Uterus (tissue), 2 donors: ENCODE results near the gene GFER.

Experiments
- POLR2A ChIP-seq, 2 donors: fragments of 450-650 bp; IDR thresholded peaks; one replicate each; pipeline ENCODE4 v1.6.1; 2016; ENCODE audit warnings: antibody characterized with exemption in 2 of 2, mild to moderate bottlenecking in 1 of 2, moderate library complexity in 1 of 2
- TF ChIP-seq, protein P1 (sequence below), 4 experiments: fragments of 200-600 bp in 2 of 4; fragments of 450-650 bp in 2 of 4; sonication (generic) in 2 of 4; IDR thresholded peaks; one replicate each; pipeline ENCODE4 v1.5.1; 2016 to 2019; ENCODE audit warnings: antibody characterized with exemption in 4 of 4, mild to moderate bottlenecking in 2 of 4, moderate library complexity in 1 of 4

- TF ChIP-seq, protein P1, sequence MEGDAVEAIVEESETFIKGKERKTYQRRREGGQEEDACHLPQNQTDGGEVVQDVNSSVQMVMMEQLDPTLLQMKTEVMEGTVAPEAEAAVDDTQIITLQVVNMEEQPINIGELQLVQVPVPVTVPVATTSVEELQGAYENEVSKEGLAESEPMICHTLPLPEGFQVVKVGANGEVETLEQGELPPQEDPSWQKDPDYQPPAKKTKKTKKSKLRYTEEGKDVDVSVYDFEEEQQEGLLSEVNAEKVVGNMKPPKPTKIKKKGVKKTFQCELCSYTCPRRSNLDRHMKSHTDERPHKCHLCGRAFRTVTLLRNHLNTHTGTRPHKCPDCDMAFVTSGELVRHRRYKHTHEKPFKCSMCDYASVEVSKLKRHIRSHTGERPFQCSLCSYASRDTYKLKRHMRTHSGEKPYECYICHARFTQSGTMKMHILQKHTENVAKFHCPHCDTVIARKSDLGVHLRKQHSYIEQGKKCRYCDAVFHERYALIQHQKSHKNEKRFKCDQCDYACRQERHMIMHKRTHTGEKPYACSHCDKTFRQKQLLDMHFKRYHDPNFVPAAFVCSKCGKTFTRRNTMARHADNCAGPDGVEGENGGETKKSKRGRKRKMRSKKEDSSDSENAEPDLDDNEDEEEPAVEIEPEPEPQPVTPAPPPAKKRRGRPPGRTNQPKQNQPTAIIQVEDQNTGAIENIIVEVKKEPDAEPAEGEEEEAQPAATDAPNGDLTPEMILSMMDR (IDR thresholded peaks at IDR 0.05) = peak in 1 of 4 experiments; percentile 1
- TF ChIP-seq POLR2A (IDR thresholded peaks at IDR 0.05) = no peak
These were observed 926 bp upstream of the GFER start for GRCh38 chr16:1982991-1983543.
